GM19455 (cell line): Measurements from ENCODE around the gene PWWP2B.
"Not testable (repeated sequence)": the region's sequence is repeated elsewhere in the genome, so short reads cannot be mapped to it uniquely, and the experiment has no call there.

Experiments used
- ATAC-seq: cut with Tn5 transposase; IDR thresholded peaks from one replicate; pipeline ENCODE4 v1.9.1; 2021; ENCODE audit not compliant: unreplicated experiment

Gene PWWP2B

GRCh38 chr10:132429281-132430230 is 32.6 kb downstream of the PWWP2B start:
- ATAC-seq = no peak

- no peak for ATAC-seq
Measured at GRCh38 chr10:132430231-132430743, 33.3 kb downstream of the PWWP2B start.

GRCh38 chr10:132430861-132431271 is 33.9 kb downstream of the PWWP2B start:
- ATAC-seq = no peak

- no peak for ATAC-seq
Measured at GRCh38 chr10:132431537-132432175, 34.7 kb downstream of the PWWP2B start.

DNA sequence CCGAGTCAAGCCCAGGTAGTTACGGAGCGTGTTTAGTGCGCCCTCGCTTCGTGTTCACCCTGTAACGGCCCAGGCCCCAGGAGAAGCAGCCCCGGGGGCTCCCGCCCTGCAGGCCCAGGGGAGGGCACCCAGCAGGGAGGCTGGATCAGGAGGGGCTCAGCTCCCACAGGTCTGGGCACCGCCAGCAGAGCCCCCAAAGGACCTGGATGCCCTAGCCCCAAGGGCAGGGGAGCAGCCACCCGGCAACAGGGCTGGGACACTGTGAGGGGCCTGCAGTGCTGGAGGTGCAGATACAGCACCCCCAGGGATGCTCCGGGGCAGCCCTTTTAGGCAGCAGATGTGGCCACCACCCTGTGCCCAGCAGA is 35.2 kb downstream of the PWWP2B start:
- ATAC-seq = no peak

- no peak for ATAC-seq
Measured at GRCh38 chr10:132433671-132434340, 36.8 kb downstream of the PWWP2B start.

DNA sequence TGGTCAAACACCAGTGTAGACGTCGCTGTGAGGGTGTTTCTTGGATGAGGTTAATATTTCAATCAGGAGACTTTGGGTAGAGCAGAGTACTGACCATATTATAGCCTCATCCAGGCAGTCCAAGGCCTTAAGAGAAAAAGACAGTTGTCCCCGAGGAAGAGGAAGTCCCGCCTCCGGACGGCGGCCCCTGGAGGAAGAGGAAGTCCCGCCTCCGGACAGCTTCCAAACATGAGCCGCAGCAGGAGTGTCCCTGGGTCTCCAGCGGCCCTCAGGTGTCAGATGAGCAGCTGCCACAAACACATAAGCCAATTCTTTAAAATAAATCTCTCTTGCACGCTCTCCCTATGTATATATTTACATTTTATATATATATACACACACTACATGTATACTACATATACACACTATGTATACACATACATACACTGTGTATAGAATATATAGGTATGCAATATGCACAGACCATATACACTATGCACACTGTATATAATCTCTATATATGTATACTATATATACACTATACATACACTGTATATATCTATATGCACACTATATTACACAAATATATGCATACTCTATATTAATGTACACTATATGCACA is 37.5 kb downstream of the PWWP2B start:
- no peak for ATAC-seq

- not testable (repeated sequence) for ATAC-seq
Measured at GRCh38 chr10:132435320-132435719, 38.3 kb downstream of the PWWP2B start.

GRCh38 chr10:132436096-132436495 is 39.1 kb downstream of the PWWP2B start:
- ATAC-seq = not testable (repeated sequence)

- no peak for ATAC-seq
Measured at GRCh38 chr10:132436861-132437410, 39.9 kb downstream of the PWWP2B start.

DNA sequence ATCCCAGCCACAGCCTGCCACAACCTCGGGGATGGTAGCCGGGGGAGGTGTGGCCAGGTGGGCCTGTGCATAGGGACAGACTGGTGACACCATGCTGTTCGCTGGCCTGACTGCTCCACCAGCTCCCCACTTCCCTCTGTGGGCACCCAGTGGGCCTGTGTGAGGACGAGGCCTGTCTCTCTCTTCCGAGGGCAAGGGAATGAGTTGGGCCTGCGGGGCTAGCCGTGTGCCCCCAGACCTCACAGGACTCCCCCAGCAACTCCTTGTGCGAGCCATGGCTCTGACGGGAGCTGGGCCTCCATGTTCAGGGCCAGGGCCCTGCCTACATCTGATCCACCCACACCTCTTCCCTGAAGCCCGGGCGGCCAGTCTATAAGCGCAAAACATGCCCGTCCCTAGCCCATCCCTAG is 40.5 kb downstream of the PWWP2B start:
- ATAC-seq = no peak

GRCh38 chr10:132438091-132439024 is 41.4 kb downstream of the PWWP2B start:
- no peak for ATAC-seq

GRCh38 chr10:132439025-132439388 is 42.0 kb downstream of the PWWP2B start:
- no peak for ATAC-seq

DNA sequence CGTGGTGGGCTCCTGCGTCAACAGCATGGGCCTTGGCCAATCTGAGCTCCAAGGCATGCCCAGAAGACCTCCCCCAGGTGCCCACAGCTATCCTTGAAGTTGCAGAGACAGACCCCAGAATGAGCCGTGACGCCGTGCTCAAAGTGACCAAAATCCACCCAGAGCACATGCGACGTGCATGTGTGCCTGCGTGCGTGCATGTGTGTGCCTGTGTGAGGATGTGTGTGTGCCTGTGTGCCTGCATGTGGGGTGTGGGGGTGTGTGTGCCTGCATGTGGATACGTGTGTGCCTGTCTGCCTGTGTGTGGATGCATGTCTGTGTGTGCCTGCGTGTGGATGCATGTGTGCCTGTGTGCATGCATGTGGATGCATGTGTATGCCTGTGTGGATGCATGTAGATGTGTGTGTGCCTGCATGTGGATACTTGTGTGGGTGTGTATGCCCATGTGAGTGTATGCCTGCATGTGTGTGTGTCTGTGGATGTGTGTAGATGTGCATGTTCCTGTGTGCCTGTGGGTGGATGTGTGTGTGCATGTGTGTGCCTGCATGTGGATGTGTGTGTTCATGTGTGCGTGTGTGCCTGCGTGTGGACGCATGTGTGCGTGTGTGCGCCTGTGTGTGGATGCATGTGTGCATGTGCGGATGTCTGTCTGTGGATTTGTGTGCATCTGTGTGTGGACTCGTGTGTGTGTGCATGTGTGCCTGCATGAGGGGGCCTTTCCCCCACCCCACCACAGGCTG is 42.6 kb downstream of the PWWP2B start:
- no peak for ATAC-seq

GRCh38 chr10:132440791-132441565 is 44.0 kb downstream of the PWWP2B start:
- ATAC-seq = no peak

- no peak for ATAC-seq
Measured at GRCh38 chr10:132441818-132442524, 45.0 kb downstream of the PWWP2B start.

GRCh38 chr10:132442636-132443035 is 45.6 kb downstream of the PWWP2B start:
- ATAC-seq = no peak

- ATAC-seq = no peak
Measured at GRCh38 chr10:132443605-132443982, 46.6 kb downstream of the PWWP2B start.
